Stimulated activated CD8-positive, alpha-beta memory T cell treated with anti-CD3 and anti-CD28 coated beads, Interleukin-15, amount 100 ng/mL, for 1 hour (primary cell): ENCODE measurements around the gene MAPK10.
"Not testable (repeated sequence)": the region's sequence is repeated elsewhere in the genome, so short reads cannot be mapped to it uniquely, and the experiment has no call there.

Source experiments
- DNase-seq: peaks from one replicate; pipeline ENCODE4 v3.0.0-alpha.2; 2020; ENCODE audit warnings: low read depth

Gene MAPK10

GRCh38 chr4:86106475-86106874 lies 253.4 kb downstream of the MAPK10 start:
- DNase-seq, result no peak

- no peak for DNase-seq
These were observed 258.0 kb downstream of the MAPK10 start for GRCh38 chr4:86101841-86102240.

GRCh38 chr4:86101410-86101809 lies 258.4 kb downstream of the MAPK10 start:
- DNase-seq, result no peak

DNA sequence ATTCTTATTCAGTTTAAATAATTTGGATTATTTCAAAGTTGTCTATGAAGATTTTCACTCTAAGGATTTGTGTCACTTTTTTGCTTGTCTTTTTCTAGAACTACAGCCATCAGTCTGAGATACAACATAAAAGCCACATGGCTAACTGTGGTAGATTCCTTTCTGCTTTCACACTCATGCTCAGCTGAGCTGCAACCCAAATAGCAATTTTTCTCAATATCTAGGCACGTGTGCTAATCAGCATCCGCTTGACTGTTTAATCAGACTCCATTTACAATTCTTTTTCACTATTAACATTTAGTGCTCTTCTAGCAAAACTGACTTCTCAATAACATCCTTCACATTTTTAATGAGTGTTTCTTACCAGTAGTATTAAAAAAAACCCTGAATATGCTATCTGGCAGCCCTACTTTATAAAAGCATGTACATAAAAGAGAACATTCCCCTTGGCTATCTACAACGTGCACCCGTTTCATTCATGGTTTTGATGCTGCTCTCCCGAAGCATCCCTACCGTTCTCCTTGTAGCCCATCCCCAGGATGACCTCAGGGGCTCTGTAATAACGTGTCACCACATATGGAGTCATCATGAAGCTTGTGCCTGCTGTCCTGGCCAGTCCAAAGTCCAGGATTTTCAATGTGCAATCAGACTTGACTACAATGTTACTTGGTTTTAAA lies 259.2 kb downstream of the MAPK10 start:
- no peak for DNase-seq

DNA sequence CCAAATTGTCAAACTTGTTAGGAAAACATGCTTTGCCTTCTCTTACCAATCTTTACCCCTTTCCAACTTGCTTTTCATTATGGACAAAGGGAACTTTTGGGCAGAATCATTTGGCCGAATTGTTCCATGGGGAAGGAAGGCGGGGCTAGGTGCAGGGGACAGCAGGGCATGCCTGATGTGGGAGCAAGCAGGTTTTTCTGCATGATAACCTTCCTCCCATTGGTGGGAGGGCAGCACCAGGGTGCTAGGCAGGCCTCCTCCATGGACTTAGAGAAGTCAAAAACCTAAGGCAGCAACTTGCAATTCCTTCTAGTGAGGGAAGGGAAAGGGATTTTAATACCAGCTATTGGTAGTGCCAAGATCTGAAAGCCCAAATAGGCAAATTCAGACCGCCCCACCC lies 260.5 kb downstream of the MAPK10 start:
- DNase-seq, result no peak

DNA sequence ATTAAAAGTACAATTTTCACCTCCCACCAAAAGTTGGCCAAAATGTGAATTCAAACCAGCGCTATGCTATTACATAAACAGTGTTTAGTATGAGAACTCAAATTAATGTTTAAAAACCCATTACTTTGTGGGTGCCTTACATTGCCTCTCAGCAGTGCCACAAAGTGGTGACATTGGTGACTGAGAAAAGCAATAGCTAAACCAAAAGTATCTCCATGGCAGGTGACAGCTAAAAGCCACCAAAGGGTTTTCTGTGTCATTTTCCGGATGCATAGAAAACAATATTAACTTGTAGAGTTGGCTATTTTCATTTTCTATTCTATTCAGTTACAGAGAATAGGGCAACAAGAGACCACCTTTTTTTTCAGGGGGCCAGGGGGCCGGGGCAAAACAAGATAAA lies 261.2 kb downstream of the MAPK10 start:
- no peak for DNase-seq

GRCh38 chr4:86096373-86096772 lies 263.5 kb downstream of the MAPK10 start:
- DNase-seq, result no peak

- no peak for DNase-seq
These were observed 267.2 kb downstream of the MAPK10 start for GRCh38 chr4:86092684-86093083.

DNA sequence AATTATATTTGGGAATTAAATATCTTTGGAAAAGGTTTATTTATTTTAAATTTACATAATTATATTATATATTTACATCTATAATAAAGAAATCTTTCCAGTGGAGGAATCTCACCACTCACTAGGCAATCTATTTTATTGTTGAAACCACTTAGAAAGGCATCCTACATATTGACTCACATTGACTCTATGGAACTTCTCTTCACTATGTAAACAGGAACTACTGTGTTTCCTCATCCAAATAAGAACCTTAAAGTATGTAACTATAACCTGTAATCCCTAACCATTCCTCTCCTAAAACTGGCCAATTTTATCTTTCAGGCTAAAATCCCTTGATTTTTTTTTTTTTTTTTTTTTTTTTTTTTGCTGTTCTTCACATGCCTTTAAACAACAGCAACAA lies 268.7 kb downstream of the MAPK10 start:
- DNase-seq, result no peak

DNA sequence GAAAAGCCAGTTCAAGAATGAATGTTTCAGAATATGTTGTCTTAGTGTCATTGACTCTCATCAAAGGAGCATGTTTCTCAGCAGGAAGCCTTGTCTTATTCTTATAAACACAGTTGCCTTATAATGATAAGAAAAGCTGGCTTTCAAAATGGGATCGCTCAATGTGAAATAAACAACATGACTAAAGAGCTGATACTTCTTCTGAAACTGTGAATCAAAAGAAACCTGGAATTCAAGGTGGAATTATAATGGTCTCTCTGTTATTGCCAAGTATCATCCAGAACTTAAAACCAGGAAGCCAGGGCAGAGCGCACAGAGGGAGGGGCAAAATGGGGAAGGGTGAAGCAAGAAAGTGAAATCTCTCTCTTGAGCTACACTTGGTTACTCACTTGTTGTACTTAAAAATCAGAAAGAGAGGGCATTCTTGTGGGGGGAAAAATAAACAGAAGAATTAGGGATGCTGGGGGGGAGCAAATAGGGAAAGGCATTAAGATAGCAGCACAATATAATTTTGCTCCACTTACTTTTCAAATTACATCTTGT lies 270.0 kb downstream of the MAPK10 start:
- DNase-seq, result no peak

GRCh38 chr4:86089053-86089452 lies 270.8 kb downstream of the MAPK10 start:
- DNase-seq, result no peak

DNA sequence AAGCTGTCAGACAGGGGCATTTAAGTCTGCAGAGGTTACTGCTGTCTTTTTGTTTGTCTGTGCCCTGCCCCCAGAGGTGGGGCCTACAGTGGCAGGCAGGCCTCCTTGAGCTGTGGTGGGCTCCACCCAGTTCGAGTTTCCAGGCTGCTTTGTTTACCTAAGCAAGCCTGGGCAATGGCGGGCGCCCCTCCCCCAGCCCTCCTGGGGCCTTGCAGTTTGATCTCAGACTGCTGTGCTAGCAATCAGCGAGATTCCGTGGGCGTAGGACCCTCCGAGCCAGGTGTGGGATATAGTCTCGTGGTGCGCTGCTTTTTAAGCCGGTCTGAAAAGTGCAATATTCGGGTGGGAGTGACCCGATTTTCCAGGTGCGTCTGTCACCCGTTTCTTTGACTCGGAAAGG lies 284.1 kb downstream of the MAPK10 start:
- DNase-seq, result not testable (repeated sequence)

GRCh38 chr4:86060341-86060740 lies 299.5 kb downstream of the MAPK10 start:
- DNase-seq, result no peak

GRCh38 chr4:86058621-86059020 lies 301.2 kb downstream of the MAPK10 start:
- no peak for DNase-seq

DNA sequence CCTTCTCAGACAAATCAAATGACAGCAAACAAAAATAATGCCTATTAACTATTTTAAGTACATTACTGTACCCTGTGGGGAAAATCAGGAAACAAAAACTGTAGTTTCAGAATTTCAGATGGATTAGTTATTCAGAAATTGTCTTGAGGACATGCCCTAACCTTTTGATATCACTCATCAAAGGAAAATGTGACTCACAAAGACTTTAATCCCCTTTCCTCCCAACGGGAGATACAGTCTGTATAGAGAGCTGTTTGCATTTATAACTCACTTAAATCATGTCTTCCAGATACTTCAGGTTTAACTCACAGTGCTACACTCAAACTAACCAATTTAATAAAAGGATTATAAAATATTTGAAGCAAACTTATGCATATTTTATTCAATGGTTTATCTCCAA lies 304.0 kb downstream of the MAPK10 start:
- no peak for DNase-seq

- no peak for DNase-seq
These were observed 305.4 kb downstream of the MAPK10 start for GRCh38 chr4:86054286-86055032.

- DNase-seq, result no peak
These were observed 309.4 kb downstream of the MAPK10 start for GRCh38 chr4:86050496-86050895.

- no peak for DNase-seq
These were observed 311.4 kb downstream of the MAPK10 start for GRCh38 chr4:86048426-86048825.

GRCh38 chr4:86044593-86044985 lies 315.3 kb downstream of the MAPK10 start:
- no peak for DNase-seq

- DNase-seq, result no peak
These were observed 315.9 kb downstream of the MAPK10 start for GRCh38 chr4:86043755-86044592.

DNA sequence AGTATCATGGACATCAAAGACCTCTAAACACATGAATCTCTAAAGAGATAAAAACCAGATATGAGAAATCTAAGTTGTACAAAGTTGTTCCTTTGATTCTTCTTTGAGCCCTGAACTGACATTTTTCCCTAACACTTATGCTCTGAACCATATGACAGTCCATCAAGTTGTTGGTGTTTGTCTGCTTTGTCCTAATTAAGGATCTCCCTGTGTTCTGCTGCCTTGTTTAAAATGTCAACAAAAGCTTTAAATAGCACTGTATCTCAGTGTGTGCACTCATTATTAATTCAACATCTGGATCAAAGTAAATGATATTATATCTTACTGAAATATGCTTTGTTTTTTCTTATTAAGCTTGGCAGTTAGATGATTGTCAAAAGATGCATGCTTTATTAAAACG lies 321.8 kb downstream of the MAPK10 start:
- DNase-seq, result no peak

DNA sequence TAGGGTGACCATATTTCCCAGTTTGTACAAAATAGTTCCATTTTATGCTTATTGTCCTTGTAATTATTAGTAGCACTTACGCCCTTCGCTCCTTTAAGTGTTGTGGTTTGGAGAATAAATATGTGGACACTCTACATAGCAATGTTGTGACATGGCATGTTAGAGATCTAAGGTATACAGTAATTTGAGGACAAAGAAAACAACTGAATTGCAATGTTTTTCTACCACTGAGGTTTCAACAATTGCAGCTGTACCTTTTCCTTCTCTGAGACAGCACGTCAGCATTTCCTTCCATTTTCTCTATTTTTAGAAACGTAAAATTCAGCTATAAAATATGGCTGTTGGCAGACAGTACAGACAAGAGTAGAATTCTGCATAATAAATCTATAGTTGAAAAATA lies 323.1 kb downstream of the MAPK10 start:
- DNase-seq, result no peak

GRCh38 chr4:86035688-86036087 lies 324.2 kb downstream of the MAPK10 start:
- no peak for DNase-seq
